OCI-LY3 (cell line): ENCODE results near the gene PDE8A.

ENCODE experiments used
- H2AFZ ChIP-seq: fragments of 200-600, 300-600 bp; shearing (Covaris generic); 2 replicates; pipeline ENCODE4 v1.6.0; 2014; ENCODE audit warnings: antibody characterized with exemption, low read depth, low read length
- H3K27ac ChIP-seq: fragments of 200-600, 300-600 bp; sonication (generic); 2 replicates; pipeline ENCODE4 v1.5.1; 2014; ENCODE audit warnings: mild to moderate bottlenecking, low read length, moderate library complexity, mixed read lengths
- H3K27me3 ChIP-seq: fragments of 200-600, 300-600 bp; sonication (generic); 2 replicates; pipeline ENCODE4 v1.6.1; 2014; ENCODE audit warnings: low read depth, low read length, mixed read lengths
- H3K36me3 ChIP-seq: fragments of 200-600, 300-600 bp; sonication (generic); replicated peaks from 2 replicates; pipeline ENCODE3; 2014; ENCODE audit warnings: low read depth, low read length, mixed read lengths
- H3K4me1 ChIP-seq: fragments of 300-600, 200-600 bp; sonication (generic); 2 replicates; pipeline ENCODE4 v1.6.1; 2014; ENCODE audit warnings: low read length, mixed read lengths
- H3K4me2 ChIP-seq: fragments of 200-600, 300-600 bp; sonication (generic); 2 replicates; pipeline ENCODE4 v1.6.1; 2014; ENCODE audit warnings: low read length, mixed read lengths
- H3K4me3 ChIP-seq: fragments of 300-600, 200-600 bp; sonication (generic); 2 replicates; pipeline ENCODE4 v1.5.1; 2014; ENCODE audit warnings: antibody characterized with exemption, mild to moderate bottlenecking, low read length, moderate library complexity
- H3K79me2 ChIP-seq: fragments of 300-600, 200-600 bp; shearing (Covaris generic); 2 replicates; pipeline ENCODE4 v1.6.1; 2014; ENCODE audit warnings: mild to moderate bottlenecking, low read length, mixed read lengths
- H3K9ac ChIP-seq: fragments of 300-600, 200-600 bp; shearing (Covaris generic); 2 replicates; pipeline ENCODE4 v1.6.0; 2014; ENCODE audit warnings: mild to moderate bottlenecking, low read length, moderate library complexity
- H3K9me3 ChIP-seq: fragments of 200-600, 300-600 bp; shearing (Covaris generic); 2 replicates; pipeline ENCODE4 v1.6.1; 2014; ENCODE audit warnings: low read length, mixed read lengths; ENCODE audit not compliant: insufficient read depth
- H4K20me1 ChIP-seq: fragments of 200-600, 300-600 bp; sonication (generic); 2 replicates; pipeline ENCODE4 v1.6.1; 2016; ENCODE audit warnings: low read length, mixed read lengths; ENCODE audit not compliant: insufficient read depth
- CTCF ChIP-seq: fragments of 200-600, 300-600 bp; sonication (generic); IDR thresholded peaks from 2 replicates; pipeline ENCODE4 v1.5.1; 2014; ENCODE audit warnings: antibody characterized with exemption, low read length, low read depth
- EZH2phosphoT487 ChIP-seq: fragments of 200-600 bp; shearing (Covaris generic); IDR thresholded peaks from 2 replicates; pipeline ENCODE4 v1.6.1; 2018; ENCODE audit warnings: antibody characterized with exemption, mixed run types, low read depth

PDE8A gene

GRCh38 chr15:84953726-84954125 is 27.9 kb upstream of the PDE8A start:
- peaks cover 5% of the 10 kb centered on the region for H3K27me3 ChIP-seq
- TF ChIP-seq EZH2phosphoT487 (no peak), CTCF (no peak)
- H4K20me1 ChIP-seq = no peaks in the 10 kb centered on the region
- H3K36me3 ChIP-seq = no peaks in the 10 kb centered on the region
- no peak overlapping the region for H3K9ac ChIP-seq
- H3K9me3 ChIP-seq = no peaks in the 10 kb centered on the region
- no peaks in the 10 kb centered on the region for H3K4me1 ChIP-seq
- no peaks in the 10 kb centered on the region for H3K79me2 ChIP-seq
- H3K4me2 ChIP-seq = no peak overlapping the region
- H2AFZ ChIP-seq = no peak overlapping the region
- no peak overlapping the region for H3K4me3 ChIP-seq
- no peak overlapping the region for H3K27ac ChIP-seq

- H3K27ac ChIP-seq = no peak overlapping the region
- no peaks in the 10 kb centered on the region for H3K36me3 ChIP-seq
- H4K20me1 ChIP-seq = no peaks in the 10 kb centered on the region
- peaks cover 4% of the 10 kb centered on the region; the same call in 1 of the 2 replicates for H3K4me1 ChIP-seq
- no peaks in the 10 kb centered on the region for H3K79me2 ChIP-seq
- peak overlapping the region; percentile 5; the same call in 1 of the 2 replicates for H3K4me2 ChIP-seq
- TF ChIP-seq EZH2phosphoT487 = no peak
- TF ChIP-seq CTCF = peak; percentile 66
- peaks cover 5% of the 10 kb centered on the region for H3K27me3 ChIP-seq
- H2AFZ ChIP-seq = no peak overlapping the region
- no peak overlapping the region for H3K9ac ChIP-seq
- no peak overlapping the region for H3K4me3 ChIP-seq
- H3K9me3 ChIP-seq = no peaks in the 10 kb centered on the region
Measured at GRCh38 chr15:84955089-84955848, 26.4 kb upstream of the PDE8A start.

- Histone ChIP-seq H3K9ac (no peak overlapping the region), H3K36me3 (no peaks in the 10 kb centered on the region), H3K4me3 (no peak overlapping the region), H3K4me1 (peaks cover 4% of the 10 kb centered on the region; the same call in 1 of the 2 replicates), H4K20me1 (no peaks in the 10 kb centered on the region), H3K9me3 (no peaks in the 10 kb centered on the region), H3K4me2 (no peak overlapping the region), H2AFZ (no peak overlapping the region), H3K27ac (no peak overlapping the region), H3K79me2 (no peaks in the 10 kb centered on the region), H3K27me3 (peaks cover 5% of the 10 kb centered on the region)
- TF ChIP-seq CTCF (no peak), EZH2phosphoT487 (no peak)
Measured at GRCh38 chr15:84956199-84956598, 25.5 kb upstream of the PDE8A start.

- Histone ChIP-seq H3K4me2 (no peak overlapping the region), H3K9ac (no peak overlapping the region), H2AFZ (no peak overlapping the region), H3K4me3 (no peak overlapping the region), H3K4me1 (peaks cover 4% of the 10 kb centered on the region; the same call in 1 of the 2 replicates), H4K20me1 (no peaks in the 10 kb centered on the region), H3K79me2 (no peaks in the 10 kb centered on the region), H3K27me3 (peaks cover 5% of the 10 kb centered on the region), H3K9me3 (no peaks in the 10 kb centered on the region), H3K27ac (no peak overlapping the region), H3K36me3 (no peaks in the 10 kb centered on the region)
- TF ChIP-seq EZH2phosphoT487 (no peak), CTCF (no peak)
Measured at GRCh38 chr15:84960391-84961113, 21.1 kb upstream of the PDE8A start.
